Measurements from ENCODE around the gene ABAT.

ABAT gene

DNA sequence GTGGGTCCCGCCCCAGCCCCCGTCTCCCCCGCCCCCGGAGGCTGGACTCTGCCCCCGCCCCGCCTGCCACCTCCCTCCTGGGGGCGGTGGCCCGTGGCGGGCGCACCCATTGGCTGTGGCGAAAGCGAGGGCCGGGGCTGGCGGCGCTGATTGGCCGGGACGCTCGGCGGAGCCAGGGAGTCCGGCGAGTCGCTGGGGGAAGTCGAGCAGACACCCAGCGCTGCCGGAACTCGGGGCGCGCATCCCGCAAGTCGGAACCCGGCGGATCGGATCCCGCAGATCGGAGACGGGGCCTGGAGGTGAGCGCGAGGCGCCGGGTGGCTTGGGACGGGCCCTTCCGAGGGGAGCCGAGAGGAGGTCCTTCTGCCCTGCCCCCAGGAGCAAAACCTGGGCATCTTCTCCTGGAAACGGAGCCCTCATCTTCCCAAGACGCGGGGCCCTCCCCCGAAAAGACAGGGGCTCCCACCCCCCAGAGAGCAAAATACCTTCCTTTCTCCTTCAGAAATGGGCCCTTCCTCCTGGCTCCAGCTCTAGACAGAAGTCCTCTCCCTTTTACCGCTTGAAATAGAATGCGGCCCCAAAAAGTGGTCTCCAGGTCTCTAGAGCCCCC lies at the start of gene ABAT:
ABAT (plus strand) TSS at position 205 of the 610 bp plus-strand sequence. CDS start 61,123 bp downstream, outside the sequence.
- DNase-seq (ENCODE audit: low read depth in 2 of 2), result peak; percentile 80 to 84

DNA sequence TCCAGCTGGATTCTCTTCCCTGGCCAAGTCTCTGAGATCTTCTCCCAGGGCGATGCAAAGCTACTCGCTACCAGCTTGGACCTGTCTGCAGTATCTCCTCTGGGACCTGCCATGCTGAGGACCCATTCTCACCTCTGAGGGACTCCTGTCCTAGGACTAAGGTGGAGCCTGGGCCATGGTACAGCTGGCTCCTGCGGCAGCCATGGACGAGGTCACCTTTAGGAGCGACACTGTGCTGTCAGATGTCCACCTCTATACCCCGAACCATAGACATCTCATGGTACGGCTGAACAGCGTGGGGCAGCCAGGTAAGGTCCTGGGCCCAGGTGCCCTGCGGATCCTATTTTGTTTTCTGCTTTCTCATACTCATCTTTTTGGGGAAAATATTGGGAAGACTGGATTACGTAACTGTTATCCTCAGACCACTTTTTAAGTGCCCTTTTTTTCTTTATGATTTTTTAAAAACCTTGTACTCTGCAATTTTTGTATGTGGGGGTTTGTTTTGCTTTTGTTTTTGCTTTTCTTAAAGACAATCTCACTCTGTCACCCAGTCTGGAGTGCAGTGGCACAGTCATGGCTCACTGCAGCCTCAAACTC lies 48.8 kb upstream of the ABAT start:
- no peak for DNase-seq (ENCODE audit: low read depth in 2 of 2)

DNA sequence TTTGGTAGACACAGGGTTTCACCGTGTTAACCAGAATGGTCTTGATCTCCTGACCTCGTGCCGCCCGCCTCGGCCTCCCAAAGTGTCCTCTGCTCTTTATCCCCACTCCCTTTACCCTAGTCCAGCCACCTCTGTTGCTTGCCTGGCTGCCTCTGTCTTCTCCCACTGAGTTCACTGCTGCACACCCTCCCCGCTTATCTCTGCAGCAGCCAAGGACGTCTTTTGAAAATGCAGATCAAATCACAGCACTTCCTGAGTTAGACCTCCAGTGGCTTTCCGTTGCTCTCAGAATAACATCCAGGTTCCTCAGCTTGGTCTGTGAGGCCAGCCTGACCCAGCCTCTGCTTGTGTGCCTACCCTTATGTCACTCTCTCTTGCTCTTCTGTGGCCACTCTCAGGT lies 47.5 kb upstream of the ABAT start:
- no peak for DNase-seq (ENCODE audit: low read depth in 2 of 2)

DNA sequence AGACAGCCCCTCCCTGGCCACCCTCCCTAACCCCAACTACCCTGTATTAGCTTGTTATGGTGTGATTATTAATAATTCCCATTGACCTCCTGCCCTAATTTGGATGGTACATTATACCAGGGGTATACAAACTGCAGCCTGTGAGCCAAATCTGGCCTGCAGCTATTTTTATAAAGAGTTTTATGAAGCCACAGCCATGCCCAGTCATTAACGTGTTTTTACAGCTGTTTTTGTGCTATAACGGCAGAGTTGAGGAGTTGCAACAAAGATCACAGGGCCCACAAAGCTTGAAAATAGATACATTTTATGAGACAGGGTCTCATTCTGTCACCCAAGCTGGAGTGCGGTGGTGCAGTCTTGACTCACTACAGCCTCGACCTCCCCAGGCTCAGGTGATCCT lies 47.0 kb upstream of the ABAT start:
- no peak for DNase-seq (ENCODE audit: low read depth in 2 of 2)

DNA sequence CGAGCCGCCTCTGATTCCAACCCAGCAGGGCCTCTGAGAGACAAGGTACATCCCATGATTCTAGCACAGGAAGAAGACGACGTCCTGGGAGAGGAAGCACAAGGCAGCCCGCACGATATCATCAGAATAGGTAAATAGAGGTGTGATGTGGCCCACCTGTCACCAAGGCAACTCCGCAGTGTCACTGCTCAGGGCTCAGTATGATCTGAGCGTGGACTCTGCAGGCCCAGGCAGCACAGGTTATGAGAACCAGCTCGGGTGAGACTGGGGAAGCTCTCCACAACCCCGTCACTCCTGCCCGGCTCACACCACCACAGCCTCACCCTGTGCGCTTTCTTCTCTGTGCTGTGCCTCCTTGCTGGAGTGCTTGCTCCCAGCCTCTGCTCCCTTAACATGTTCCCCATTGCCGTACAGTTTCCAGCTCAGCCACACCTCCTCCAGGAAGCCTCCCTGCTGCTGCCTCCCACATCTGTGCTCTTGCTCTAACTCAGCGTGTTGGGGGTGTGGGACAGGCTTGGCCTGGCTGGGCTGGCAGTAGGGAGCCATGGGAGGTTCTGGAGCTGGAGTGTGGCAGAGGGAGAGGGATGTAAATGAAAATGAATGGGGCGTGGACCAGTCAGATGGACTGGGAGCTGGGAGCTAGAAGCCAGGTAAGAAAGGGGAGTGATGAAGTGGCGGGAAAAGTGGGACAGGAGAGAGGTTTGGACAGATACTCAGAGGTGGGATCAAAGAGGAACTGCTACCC lies 45.3 kb upstream of the ABAT start:
- no peak for DNase-seq (ENCODE audit: low read depth in 2 of 2)

DNA sequence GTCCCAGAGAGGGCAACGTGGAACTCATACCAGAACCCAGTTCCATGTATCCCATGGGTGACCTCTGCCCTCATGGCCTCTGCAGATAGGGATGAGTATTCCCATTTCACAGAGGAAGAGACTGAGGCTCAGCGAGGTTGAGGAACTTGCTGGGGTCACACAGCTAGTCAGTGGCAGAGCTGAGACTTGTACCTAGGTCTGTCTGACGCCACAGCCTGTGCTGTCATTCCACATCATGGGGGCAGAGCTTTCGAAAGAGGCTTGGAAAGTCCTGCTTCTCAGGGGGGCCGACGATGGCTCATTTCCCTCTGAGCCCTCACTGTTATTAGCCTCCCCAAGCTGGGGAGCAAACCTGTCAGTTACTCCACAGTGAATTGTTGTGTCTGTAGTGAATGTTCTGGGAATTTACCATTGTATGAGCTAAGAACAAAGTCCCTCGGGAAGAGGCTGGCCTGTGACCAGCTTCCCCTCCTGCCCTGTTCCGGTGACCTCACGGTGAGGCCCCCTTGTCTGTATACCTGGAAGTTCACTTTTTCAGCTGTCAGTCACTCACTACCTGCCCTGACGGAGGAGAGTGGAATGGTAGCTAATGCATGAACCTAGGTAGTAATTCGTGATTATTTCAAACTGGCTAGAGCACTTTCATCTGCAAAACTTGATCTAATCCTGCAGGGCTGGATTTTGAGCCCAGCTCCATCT lies 44.0 kb upstream of the ABAT start:
- no peak for DNase-seq (ENCODE audit: low read depth in 2 of 2)

DNA sequence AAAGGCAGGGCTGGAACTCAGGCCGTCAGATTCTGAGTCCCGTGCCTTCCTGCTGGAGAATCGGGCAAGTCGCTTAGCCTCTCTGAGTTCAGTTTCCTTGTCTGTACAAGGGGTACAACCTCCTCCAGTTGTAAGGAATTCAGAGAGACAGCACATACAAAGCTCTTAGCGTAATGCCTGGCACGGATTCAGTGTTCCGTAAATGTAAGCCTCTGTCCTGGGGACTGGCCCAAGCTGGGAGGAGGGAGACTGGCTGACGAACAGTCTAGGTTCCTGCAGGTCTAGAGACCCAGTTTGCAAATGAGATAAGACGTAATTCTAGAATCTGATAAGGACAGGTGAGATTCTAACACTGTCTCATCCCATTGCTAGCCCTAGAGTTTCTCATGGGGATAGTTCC lies 43.0 kb upstream of the ABAT start:
- DNase-seq (ENCODE audit: low read depth in 2 of 2), result no peak

DNA sequence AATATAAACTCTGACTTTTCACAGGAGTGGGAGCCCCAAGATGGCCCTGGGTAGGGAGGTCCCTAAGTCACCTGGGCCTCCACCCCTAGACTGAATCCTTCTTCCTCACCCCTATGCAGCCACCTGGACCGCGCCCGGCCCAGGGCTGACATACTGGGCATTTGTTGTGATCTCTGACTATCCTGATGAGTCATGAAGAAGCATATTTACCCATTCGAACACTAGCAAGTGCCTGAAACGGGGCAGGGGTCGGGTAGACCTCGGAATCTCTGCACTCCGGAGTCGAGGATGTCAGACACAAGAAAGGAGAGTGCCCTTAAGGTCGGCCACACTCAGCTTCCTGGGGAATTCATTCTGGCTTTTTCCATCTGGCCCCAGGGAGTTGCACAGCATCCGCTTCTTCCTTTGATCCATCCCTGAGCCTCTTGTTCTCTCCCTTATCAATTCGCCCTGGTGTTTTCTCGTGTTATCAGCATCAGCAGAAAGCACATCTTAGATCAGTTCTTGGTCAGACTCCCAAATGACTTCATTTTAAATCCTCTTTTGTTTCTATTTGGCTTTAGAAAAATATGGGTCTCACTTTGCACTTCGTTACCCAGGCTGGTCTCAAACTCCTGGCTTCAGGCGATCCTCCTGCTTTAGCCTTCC lies 42.5 kb upstream of the ABAT start:
- DNase-seq (ENCODE audit: low read depth in 2 of 2), result no peak

DNA sequence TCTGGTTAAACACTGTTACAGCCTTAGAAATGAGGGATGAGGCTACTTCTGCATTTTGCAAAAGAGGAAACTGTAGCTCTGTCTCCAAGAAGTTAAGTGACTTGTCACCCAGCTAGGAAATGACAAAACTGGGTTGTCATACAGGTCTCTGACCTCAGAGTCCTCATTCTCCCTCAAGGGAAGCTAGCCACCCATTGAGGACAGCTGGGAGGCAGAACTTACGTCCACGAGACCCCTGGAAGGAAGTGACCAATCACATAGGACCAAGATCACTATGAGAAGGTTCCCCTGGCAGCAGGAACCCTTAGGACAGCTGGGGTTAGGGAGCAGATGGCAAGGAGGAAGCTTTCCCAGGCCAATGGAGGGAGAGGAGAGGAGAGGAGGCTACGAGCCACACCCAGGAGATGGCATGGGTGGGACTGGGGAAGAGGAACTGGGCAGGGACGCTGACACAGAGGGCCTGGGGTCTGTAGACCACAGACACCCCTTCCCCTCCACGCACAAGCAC lies 41.7 kb upstream of the ABAT start:
- no peak for DNase-seq (ENCODE audit: low read depth in 2 of 2)

DNA sequence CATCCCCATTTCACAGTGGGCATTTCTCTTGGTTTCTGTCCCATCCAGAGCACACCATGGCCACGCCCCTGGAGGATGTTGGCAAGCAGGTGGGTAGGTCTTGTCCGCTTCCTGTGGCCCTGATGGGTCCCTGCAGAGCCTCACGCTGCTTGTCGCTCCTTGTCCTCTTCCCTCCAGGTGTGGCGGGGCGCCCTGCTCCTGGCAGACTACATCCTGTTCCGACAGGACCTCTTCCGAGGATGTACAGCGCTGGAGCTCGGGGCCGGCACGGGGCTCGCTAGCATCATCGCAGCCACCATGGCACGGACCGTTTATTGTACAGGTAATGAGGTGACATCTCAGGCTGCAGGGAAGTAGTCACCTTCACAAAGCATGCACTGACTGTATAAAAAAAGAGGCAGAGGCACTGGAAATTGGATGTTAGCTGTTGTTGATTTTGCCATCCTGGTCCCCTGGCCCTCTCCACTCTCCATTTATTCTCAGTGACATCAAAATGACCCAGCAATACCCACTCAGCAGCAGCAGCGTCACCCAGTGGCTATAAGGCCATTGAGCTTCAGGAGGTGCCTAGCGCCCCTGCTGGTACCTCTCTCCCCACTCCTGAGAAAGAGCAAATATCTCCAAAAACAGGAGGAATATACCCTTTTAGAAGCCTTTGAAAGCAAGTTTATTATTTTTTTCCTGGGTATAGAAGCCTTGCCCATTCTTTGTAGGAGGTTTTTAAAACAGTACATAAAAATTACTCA lies 39.3 kb upstream of the ABAT start:
- DNase-seq (ENCODE audit: low read depth in 2 of 2), result no peak

DNA sequence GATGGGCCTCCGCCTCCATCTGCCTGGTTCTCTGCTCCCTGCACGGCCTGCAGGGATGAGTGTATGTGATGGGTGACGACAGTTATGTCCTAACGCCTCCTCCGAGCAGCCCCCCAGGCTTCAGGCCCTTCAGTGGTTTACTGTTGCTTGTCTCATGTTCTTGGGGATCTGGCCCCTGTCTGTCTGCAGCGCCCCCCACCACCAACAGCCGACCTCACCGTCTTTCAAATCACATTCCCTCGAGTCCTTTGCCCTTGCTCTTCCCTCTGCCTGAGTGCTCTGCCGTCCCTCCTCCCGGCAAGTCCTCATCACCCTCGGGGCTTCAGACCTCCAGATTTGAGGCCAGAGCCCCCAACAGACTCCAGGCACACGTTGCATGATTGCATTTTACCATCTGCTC lies 34.7 kb upstream of the ABAT start:
- DNase-seq (ENCODE audit: low read depth in 2 of 2), result no peak

DNA sequence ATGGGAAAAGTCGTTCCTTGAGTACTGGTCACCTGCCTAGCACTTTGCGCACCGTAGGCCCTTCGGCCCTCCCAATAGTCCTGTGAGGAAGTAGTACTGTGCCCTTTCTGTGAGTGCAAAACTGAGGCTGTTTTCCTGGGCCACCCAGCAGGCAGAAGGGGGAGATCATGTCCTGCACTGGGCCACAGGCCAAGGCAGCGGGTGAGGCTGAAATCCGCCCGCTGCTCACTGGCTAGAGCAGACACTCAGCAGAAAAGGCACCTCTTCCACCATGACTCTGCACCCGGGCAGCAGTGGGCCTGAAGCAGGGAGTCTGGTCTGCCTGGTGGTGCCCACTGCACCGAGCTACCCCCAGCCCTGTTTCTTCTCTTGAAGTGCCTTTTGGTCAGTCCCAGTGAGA lies 32.7 kb upstream of the ABAT start:
- DNase-seq (ENCODE audit: low read depth in 2 of 2), result no peak

DNA sequence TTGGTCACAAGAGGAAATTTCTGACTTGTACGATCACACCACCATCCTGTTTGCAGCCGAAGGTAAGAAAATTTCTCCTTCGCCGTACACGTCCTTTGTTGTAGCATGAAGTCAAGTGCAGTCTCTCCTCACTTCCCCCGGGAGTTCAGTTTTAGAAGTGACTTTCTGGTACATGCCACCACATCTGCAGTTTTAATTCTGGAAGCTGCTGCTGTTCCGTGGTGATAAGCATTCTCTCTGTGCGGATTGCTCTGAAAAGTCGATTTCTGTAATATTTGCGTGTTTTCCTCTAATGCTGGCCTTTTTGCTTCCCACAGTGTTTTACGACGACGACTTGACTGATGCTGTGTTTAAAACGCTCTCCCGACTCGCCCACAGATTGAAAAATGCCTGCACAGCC lies 32.3 kb upstream of the ABAT start:
- DNase-seq (ENCODE audit: low read depth in 2 of 2), result no peak

DNA sequence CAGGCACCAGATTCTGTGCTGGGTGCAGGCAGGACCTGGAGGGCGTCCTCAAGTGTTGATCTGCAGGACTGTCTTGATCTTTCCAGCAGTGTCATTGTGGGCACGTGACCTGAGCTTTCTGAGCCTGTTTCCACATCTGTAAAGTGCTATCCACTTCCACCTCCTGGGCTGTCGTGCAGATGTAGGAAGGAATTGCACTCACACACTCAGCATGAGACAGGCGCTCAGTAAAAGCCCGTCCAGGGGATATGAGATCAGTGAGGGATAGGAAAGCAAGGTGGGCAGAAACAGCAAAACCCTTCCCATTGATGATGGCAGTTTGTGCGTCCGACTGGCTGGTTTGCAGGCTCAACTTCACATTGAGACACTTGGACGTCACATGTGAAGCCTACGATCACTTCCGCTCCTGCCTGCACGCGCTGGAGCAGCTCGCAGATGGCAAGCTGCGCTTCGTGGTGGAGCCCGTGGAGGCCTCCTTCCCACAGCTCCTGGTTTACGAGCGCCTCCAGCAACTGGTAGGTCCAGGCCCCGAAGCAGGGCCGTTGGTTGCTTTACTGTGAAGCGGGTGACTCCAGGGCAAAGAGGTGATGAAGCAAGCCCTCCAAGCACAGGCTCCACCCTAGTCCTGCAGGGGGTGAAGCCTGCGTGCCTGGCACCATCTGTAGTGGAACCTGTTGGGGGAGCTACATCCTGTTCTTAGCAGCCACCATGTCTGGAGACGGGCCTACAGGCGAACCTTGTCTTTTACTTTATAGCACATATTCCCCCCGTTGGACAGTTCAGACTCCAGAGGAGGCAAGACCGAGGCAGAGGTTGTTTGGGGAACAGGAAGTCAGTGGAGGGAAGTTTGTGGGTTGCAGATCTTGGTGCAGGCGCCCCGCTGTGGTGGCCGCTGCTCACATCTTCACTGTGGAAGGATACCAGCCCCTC lies 29.9 kb upstream of the ABAT start:
- no peak for DNase-seq (ENCODE audit: low read depth in 2 of 2)

DNA sequence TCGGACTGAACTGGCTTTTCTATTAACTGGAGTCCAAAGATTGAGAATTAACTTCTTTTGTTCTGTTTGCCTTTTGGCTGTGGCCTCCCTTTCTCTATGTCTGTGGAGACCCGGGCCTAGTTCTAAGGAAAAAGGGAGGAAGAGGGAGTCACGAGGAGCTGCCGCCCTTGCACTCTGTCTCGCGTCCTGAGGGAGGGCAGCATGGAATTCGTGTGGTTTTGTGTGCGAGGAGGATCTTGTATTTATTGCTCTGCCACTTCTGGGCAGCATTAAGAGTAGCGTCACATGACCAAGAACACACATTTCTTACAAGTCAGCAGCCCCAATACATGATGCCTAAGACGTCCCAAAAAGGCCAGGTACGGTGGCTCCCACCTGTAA lies 29.3 kb upstream of the ABAT start:
- DNase-seq (ENCODE audit: low read depth in 2 of 2), result no peak

DNA sequence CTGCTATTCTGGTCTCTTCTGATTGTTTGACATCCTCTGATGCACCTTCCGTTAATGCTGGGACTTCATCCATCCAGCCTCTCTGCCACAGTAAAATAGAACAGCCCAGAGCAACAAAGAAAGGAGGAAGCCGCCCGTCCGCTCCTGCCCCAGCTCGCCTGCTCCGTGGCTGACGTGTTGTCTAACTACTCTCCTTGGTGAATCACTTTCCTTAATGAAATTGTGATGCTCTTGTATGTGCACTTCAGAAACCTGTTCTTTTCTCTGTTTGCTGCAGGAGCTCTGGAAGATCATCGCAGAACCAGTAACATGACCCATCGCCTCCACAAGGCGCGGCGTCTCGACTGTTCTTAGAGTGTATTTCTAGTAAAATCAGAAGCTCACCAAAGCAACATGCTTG lies 28.6 kb upstream of the ABAT start:
- DNase-seq (ENCODE audit: low read depth in 2 of 2), result no peak

DNA sequence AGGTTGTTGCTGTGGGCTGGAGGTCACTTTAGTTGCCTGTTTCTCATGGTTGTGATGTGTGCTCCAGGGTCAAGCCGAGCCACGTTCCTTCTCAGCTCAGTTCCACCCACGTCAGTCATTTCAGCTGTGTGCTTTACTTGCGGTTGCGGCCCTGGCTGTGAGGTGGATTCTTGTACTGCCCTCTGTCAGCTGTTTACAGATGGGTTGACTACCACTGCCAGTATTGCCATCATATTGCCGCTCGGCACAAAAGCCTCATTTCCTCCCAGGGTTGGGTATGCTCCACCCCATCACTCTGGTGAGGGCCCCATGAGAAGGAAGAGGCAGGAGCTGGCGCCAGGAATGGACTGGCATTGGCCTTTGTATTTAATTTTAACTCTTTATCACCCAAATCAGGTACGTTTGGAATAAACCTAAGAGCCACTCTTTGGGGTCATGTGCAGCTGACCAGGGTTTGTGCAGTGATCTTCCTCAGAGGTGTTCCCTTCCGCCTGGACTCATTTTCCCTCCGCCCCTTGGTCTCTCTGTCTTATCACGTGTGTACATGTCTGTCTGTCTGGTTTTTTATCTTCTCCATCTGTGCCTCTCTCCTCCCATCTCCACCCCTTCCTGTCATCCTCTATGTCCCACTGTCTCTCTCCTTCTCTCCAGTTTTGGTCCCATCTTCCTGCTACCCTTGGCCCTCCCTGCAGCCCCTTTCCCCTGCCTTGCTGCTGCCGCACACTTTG lies 27.9 kb upstream of the ABAT start:
- no peak for DNase-seq (ENCODE audit: low read depth in 2 of 2)

DNA sequence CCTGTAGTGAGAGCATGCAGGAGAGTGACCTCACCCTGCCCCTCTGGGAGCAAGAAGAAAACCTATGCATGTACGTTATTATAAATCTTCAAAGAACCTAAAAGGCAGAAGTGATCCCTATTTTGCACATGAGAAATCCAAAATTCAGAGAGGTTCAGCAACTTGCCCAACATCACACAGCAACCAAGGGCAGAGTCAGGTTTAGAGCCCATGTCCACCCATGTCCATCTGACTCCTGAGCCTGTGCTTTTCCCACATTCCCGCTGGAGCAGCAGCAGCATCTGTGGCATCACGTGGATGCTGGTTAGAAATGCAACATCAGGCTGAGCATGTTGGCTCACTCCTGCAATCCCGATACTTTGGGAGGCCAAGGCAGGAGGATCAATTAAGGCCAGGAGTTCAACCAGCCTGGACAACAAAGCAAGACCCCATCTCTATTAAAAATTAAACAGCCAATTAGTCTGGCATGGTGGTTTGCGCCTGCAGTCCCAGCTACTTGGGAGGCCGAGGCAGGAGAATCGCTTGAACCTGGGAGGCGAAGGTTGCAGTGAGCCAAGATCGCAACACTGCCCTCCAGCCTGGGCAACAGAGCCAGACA lies 26.6 kb upstream of the ABAT start:
- no peak for DNase-seq (ENCODE audit: low read depth in 2 of 2)

DNA sequence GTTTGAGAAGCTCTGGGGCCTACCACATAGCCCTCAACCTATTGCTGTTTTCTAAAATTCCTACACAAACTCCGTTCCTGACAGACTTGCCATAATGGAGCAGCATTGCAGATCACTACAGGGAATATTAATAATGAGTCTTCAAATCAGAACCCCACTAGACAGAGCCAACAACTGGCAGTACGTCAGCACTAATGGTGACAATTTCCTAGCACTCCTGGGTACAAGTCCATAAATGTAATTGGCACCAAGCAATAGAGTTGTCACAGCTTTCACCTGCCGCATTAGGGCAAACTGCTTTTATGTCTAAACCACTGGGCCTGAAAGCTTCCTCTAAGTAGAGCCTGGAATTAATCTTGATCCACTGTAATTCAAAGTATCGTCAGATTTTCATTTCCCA lies 25.5 kb upstream of the ABAT start:
- no peak for DNase-seq (ENCODE audit: low read depth in 2 of 2)

Measured in stimulated activated CD4-positive, alpha-beta T cell treated with anti-CD3 and anti-CD28 coated beads, Interleukin-4, amount 100 ng/mL, for 48 hours (primary cell).